Fibroblast of skin of back (primary cell): Measurements from ENCODE around the gene PCDH11X. TPM values are rescaled to one million over a fixed set of nuclear protein-coding genes. Genes with fewer than 3 reads are reported as not detected.
"Not testable (repeated sequence)": the region's sequence is repeated elsewhere in the genome, so short reads cannot be mapped to it uniquely, and the experiment has no call there.

Experiments used
- DNase-seq: peaks from one replicate; pipeline ENCODE4 v3.0.0-alpha.2; 2013
- polyA plus RNA-seq, 2 experiments: library from polyadenylated mRNA; unstranded; fragments of 120-200 nt; gene quantifications; one replicate each; pipeline ENCODE4 v1.2.1, GENCODE V29; 2013; ENCODE audit not compliant: insufficient read length in 2 of 2

Gene PCDH11X, protein sequence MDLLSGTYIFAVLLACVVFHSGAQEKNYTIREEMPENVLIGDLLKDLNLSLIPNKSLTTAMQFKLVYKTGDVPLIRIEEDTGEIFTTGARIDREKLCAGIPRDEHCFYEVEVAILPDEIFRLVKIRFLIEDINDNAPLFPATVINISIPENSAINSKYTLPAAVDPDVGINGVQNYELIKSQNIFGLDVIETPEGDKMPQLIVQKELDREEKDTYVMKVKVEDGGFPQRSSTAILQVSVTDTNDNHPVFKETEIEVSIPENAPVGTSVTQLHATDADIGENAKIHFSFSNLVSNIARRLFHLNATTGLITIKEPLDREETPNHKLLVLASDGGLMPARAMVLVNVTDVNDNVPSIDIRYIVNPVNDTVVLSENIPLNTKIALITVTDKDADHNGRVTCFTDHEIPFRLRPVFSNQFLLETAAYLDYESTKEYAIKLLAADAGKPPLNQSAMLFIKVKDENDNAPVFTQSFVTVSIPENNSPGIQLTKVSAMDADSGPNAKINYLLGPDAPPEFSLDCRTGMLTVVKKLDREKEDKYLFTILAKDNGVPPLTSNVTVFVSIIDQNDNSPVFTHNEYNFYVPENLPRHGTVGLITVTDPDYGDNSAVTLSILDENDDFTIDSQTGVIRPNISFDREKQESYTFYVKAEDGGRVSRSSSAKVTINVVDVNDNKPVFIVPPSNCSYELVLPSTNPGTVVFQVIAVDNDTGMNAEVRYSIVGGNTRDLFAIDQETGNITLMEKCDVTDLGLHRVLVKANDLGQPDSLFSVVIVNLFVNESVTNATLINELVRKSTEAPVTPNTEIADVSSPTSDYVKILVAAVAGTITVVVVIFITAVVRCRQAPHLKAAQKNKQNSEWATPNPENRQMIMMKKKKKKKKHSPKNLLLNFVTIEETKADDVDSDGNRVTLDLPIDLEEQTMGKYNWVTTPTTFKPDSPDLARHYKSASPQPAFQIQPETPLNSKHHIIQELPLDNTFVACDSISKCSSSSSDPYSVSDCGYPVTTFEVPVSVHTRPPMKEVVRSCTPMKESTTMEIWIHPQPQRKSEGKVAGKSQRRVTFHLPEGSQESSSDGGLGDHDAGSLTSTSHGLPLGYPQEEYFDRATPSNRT (N-terminal part only)
- not detected for polyA plus RNA-seq (2013, experiment 1 of 2; ENCODE audit: insufficient read length)
- polyA plus RNA-seq (2013, experiment 2 of 2; ENCODE audit: insufficient read length) = not detected

DNA sequence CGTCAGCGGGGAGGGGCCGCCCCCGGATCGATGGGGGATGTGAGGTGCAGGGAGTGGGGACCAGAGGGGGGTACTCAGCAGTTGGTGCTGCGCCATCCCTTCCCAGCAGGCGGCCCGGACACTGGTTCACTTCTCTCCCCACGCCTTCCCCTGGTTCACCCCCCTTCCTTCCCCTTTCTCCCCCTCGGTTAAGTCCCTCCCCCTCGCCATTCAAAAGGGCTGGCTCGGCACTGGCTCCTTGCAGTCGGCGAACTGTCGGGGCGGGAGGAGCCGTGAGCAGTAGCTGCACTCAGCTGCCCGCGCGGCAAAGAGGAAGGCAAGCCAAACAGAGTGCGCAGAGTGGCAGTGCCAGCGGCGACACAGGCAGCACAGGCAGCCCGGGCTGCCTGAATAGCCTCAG, at the start of gene PCDH11X:
Gene PCDH11X, plus strand, starts transcription at position 241 of the 400 bp plus-strand sequence. CDS start 56,130 bp downstream, outside the sequence.
- not testable (repeated sequence) for DNase-seq

- DNase-seq = not testable (repeated sequence)
Observed at GRCh38 chrX:91747446-91747845, 31.7 kb upstream of the PCDH11X start.

DNA sequence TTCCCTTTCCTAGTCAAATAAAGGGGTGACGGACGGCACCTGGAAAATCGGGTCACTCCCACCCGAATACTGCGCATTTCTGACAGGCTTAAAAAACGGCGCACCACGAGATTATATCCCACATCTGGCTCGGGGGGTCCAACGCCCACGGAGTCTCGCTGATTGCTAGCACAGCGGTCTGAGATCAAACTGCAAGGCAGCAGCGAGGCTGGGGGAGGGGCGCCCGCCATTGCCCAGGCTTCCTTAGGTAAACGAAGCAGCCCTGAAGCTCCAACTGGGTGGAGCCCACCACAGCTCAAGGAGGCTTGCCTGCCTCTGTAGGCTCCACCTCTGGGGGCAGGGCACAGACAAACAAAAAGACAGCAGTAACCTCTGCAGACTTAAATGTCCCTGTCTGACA, 26.2 kb upstream of the PCDH11X start:
- DNase-seq = not testable (repeated sequence)

DNA sequence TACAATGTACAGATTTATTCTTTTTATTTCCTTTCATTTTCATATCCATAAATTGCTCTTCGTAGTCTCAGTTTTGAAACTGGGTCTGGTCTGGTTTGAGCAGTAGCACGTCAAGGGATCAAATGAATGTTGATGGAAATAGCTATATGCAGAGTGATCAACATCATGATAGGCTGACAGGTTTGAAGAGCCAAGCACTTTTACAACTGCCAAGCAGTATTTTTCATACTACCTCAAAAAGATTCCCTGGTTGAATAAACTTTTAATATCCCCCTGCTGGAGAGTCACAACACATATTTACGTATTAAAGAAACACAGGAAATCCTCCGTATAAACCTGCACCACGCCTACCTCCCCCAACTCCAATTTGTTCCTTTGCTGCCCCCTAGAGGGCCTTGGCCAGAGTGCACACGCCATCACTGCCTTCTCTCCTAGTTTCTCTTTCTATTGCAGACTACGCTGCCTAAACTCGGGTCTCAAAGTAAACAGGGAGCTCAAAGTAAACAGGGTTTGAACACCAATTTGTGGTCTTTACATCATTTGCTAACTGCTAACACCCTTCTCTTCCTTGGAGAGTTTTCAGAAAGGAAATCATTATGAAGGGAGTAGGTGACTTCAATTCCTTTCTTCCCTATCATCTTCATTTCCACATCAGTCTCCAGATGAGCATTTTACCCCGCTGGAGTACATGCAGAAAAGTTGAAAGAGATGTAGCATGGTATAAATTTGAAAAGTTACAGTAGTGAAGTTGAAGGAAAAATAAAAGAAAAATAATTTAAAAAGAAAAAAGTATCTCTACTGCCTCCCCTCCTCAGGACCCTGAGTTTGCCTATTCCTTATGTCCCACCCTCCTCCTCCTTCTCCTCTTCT, 8.3 kb upstream of the PCDH11X start:
- not testable (repeated sequence) for DNase-seq

DNA sequence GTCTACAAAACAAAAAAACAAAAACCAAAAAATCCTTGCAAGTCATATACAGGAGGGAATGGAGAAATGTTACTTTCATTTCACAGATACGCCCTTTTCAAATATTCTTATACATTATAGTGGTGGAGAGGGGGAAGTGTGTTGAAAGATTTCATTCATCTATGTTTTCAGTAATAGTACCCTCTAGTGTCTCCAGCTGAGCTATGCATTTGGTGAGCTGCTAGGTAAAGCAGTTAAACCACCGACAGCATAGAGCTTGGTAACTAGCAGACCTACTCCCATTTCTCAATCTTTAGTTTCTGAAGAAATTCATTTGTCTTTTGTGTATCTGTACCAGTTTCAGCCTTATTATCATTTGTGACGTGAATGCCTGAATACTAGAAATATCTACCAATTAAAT, 5.2 kb upstream of the PCDH11X start:
- DNase-seq = not testable (repeated sequence)

DNA sequence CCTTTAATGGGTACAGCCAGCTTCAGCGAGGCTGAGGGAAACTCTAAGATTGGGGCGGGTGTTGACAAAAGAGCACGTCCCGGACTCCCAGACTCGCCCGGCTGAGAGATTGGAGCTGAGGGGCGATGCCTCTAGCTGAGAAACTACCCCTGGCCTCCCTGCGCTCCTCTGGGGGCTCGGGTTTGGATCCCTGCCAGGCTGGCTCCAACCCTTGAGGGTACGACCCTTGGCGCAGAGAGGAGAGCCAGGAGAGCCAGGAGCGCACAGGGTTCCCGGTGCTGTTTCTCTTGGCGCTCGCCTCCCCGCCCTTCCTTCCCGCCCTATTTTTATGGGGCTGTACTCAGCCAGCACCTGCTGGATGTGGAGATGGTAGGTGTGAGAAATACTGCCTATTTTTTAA, 833 bp downstream of the PCDH11X start:
- not testable (repeated sequence) for DNase-seq

- DNase-seq = not testable (repeated sequence)
Observed at GRCh38 chrX:91780698-91781097, 1.5 kb downstream of the PCDH11X start.

- not testable (repeated sequence) for DNase-seq
Observed at GRCh38 chrX:91781553-91782298, 2.6 kb downstream of the PCDH11X start.

DNA sequence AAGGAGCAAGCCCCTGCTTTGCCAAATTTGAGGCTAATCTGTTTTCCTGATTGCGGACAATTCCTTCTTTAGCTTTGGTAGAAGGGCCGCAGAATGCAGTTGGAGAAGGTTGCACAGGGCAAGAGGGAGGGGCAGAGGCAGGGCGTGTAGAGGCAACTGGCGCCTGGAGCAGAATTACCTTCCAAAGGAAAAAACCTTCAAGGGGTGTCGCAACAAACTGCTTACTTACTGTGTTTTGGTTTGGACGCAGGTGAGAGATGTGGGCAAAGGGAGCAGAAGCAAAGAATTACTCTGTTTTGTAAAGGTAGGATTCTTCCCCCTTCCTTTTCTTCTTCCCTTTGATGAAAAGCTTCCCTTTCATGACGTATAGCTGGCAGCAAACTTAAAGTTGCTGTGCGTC, 3.6 kb downstream of the PCDH11X start:
- not testable (repeated sequence) for DNase-seq

DNA sequence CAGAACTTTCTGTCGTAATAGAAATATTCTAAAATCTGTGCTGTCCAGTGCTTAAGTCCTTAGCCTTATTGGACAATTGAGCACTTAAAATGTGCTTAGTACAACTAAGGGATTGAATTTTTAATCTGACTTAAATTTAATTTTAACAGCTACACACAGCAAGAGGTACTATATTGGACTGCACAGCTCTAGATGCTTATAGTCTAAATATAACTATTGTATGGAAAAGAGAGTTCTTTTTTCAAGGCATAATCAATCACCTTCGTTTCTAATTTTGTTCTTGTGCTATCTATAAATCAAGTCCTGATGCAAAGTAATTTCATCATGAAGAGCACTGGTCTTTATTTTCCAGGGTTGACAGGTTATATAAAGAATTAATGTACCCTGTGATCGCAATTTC, 38.4 kb downstream of the PCDH11X start:
- DNase-seq = not testable (repeated sequence)

DNA sequence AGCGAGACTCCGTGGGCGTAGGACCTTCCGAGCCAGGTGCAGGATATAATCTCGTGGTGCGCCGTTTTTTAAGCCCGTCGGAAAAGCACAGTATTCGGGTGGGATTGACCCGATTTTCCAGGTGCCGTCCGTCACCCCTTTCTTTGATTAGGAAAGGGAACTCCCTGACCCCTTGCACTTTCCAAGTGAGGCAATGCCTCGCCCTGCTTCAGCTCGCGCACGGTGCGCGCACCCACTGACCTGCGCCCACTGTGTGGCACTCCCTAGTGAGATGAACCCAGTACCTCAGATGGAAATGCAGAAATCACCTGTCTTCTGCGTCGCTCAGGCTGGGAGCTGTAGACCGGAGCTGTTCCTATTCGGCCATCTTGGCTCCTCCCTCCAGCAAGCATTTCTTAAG, 46.1 kb downstream of the PCDH11X start:
- not testable (repeated sequence) for DNase-seq
